ENCODE results near the gene RARG.

RARG gene

GRCh38 chr12:53220694-53221202, 11.3 kb downstream of the RARG start:
- TF ChIP-seq CTCF (IDR thresholded peaks at IDR 0.05; ENCODE audit: low read depth, low read length, missing control alignments) = no peak
- peak; percentile 60 for DNase-seq (ENCODE audit: extremely low read depth, low read depth)
- H3K4me3 ChIP-seq (replicated peaks; ENCODE audit: low read depth, low read length) = peak overlapping the region; percentile 72

- H3K4me3 ChIP-seq (replicated peaks; ENCODE audit: low read depth, low read length) = peak overlapping the region; percentile 72
- no peak for TF ChIP-seq CTCF (IDR thresholded peaks at IDR 0.05; ENCODE audit: low read depth, low read length, missing control alignments)
- no peak for DNase-seq (ENCODE audit: extremely low read depth, low read depth)
These were observed 11.9 kb downstream of the RARG start for GRCh38 chr12:53219956-53220693.

GRCh38 chr12:53219292-53219955, 12.6 kb downstream of the RARG start:
- peak overlapping the region; percentile 72 for H3K4me3 ChIP-seq (replicated peaks; ENCODE audit: low read depth, low read length)
- no peak for TF ChIP-seq CTCF (IDR thresholded peaks at IDR 0.05; ENCODE audit: low read depth, low read length, missing control alignments)
- DNase-seq (ENCODE audit: extremely low read depth, low read depth) = no peak

- TF ChIP-seq CTCF (IDR thresholded peaks at IDR 0.05; ENCODE audit: low read depth, low read length, missing control alignments) = no peak
- no peak for DNase-seq (ENCODE audit: extremely low read depth, low read depth)
- H3K4me3 ChIP-seq (replicated peaks; ENCODE audit: low read depth, low read length) = peak overlapping the region; percentile 72
These were observed 13.3 kb downstream of the RARG start for GRCh38 chr12:53218551-53219291.

GRCh38 chr12:53217931-53218307, 14.1 kb downstream of the RARG start:
- peak overlapping the region; percentile 72 for H3K4me3 ChIP-seq (replicated peaks; ENCODE audit: low read depth, low read length)
- TF ChIP-seq CTCF (IDR thresholded peaks at IDR 0.05; ENCODE audit: low read depth, low read length, missing control alignments) = no peak
- DNase-seq (ENCODE audit: extremely low read depth, low read depth) = no peak

- peak overlapping the region; percentile 72 for H3K4me3 ChIP-seq (replicated peaks; ENCODE audit: low read depth, low read length)
- no peak for DNase-seq (ENCODE audit: extremely low read depth, low read depth)
- TF ChIP-seq CTCF (IDR thresholded peaks at IDR 0.05; ENCODE audit: low read depth, low read length, missing control alignments) = no peak
These were observed 14.7 kb downstream of the RARG start for GRCh38 chr12:53217051-53217930.

All from HFF-Myc (cell line).